SK-N-SH treated with all-trans-retinoic acid at 6 μM for 48 hours (cell line): ENCODE data around the gene ATP5PF.

Experiments used
- ARNTL ChIP-seq: fragments of 450-650 bp; formaldehyde crosslinking; IDR thresholded peaks from 2 replicates; pipeline ENCODE4 v1.5.0; 2020; ENCODE audit warnings: low read depth, mild to moderate bottlenecking, moderate library complexity, borderline replicate concordance
- BACH2 ChIP-seq: fragments of 250-450 bp; sonication (Bioruptor Pico); IDR thresholded peaks from 2 replicates; pipeline ENCODE4 v1.9.0; 2021; ENCODE audit warnings: mild to moderate bottlenecking, borderline replicate concordance
- CREB5 ChIP-seq: fragments of 250-450 bp; sonication (Bioruptor Pico); IDR thresholded peaks from 2 replicates; pipeline ENCODE4 v1.5.1; 2020; ENCODE audit warnings: low read depth, mild to moderate bottlenecking, moderate library complexity
- CSDC2 ChIP-seq: fragments of 250-450 bp; sonication (Bioruptor Pico); IDR thresholded peaks from 2 replicates; pipeline ENCODE4 v1.5.0; 2020; ENCODE audit warnings: mild to moderate bottlenecking, moderate library complexity
- CSRNP3 ChIP-seq: fragments of 250-450 bp; sonication (Bioruptor Pico); IDR thresholded peaks from 2 replicates; pipeline ENCODE4 v1.5.1; 2021; ENCODE audit warnings: mild to moderate bottlenecking, moderate library complexity
- PATZ1 ChIP-seq: fragments of 250-450 bp; sonication (Bioruptor Pico); IDR thresholded peaks from 2 replicates; pipeline ENCODE4 v1.8.0; 2020; ENCODE audit warnings: mild to moderate bottlenecking, moderate library complexity, borderline replicate concordance
- RARB ChIP-seq: fragments of 250-450 bp; sonication (Bioruptor Pico); IDR thresholded peaks from 2 replicates; pipeline ENCODE4 v1.8.0; 2021; ENCODE audit warnings: mild to moderate bottlenecking, moderate library complexity
- TCF4 ChIP-seq: fragments of 250-450 bp; sonication (Bioruptor Pico); IDR thresholded peaks from 2 replicates; pipeline ENCODE4 v1.8.0; 2021; ENCODE audit warnings: mild to moderate bottlenecking, moderate library complexity, borderline replicate concordance
- TOX ChIP-seq: fragments of 250-450 bp; sonication (Bioruptor Pico); IDR thresholded peaks from 2 replicates; pipeline ENCODE4 v1.8.0; 2021; ENCODE audit warnings: mild to moderate bottlenecking, moderate library complexity, borderline replicate concordance
- ZC3H10 ChIP-seq: fragments of 250-450 bp; sonication (Bioruptor Pico); IDR thresholded peaks from 2 replicates; pipeline ENCODE4 v1.5.1; 2021; ENCODE audit warnings: mild to moderate bottlenecking, moderate library complexity
- ZFP30 ChIP-seq: fragments of 450-650 bp; formaldehyde crosslinking; IDR thresholded peaks from 2 replicates; pipeline ENCODE4 v1.5.0; 2022; ENCODE audit warnings: mild to moderate bottlenecking, moderate library complexity
- ZNF565 ChIP-seq: fragments of 450-650 bp; formaldehyde crosslinking; conservative IDR thresholded peaks from 2 replicates; pipeline ENCODE4 v1.5.0; 2020; ENCODE audit warnings: low read depth, mild to moderate bottlenecking, moderate library complexity
- ZNF70 ChIP-seq: fragments of 450-650 bp; formaldehyde crosslinking; IDR thresholded peaks from 2 replicates; pipeline ENCODE4 v1.5.0; 2020; ENCODE audit warnings: mild to moderate bottlenecking, moderate library complexity
- ZNF8 ChIP-seq: fragments of 450-650 bp; formaldehyde crosslinking; IDR thresholded peaks from 2 replicates; pipeline ENCODE4 v1.5.0; 2020; ENCODE audit warnings: mild to moderate bottlenecking, moderate library complexity

GRCh38 chr21:25691976-25692375 lies 42.7 kb downstream of the ATP5PF start:
- TF ChIP-seq ZNF565, result no peak
- no peak for TF ChIP-seq CSRNP3 (CRISPR knock-in tag)
- no peak for TF ChIP-seq BACH2 (CRISPR knock-in tag)
- no peak for TF ChIP-seq ZC3H10
- no peak for TF ChIP-seq ZNF70 (CRISPR knock-in tag)
- no peak for TF ChIP-seq TOX (CRISPR knock-in tag)
- no peak for TF ChIP-seq PATZ1 (CRISPR knock-in tag)
- no peak for TF ChIP-seq CREB5 (CRISPR knock-in tag)
- no peak for TF ChIP-seq ARNTL (CRISPR knock-in tag)
- TF ChIP-seq ZNF8 (CRISPR knock-in tag), result no peak
- TF ChIP-seq ZFP30, result no peak
- no peak for TF ChIP-seq RARB (CRISPR knock-in tag)
- TF ChIP-seq CSDC2 (CRISPR knock-in tag), result no peak
- no peak for TF ChIP-seq TCF4 (CRISPR knock-in tag)
